Trophoblast cell (in vitro differentiated cells and primary cell): ENCODE data around the gene CMYA5.

Experiments
- DNase-seq, 2 donors: peaks; one replicate each; pipeline ENCODE4 v3.0.0-alpha.2; 2016
- H2AFZ ChIP-seq: 2 replicates; pipeline ENCODE4 v1.6.1; 2013; ENCODE audit warnings: low read length, moderate library complexity, mild to moderate bottlenecking; ENCODE audit not compliant: insufficient read depth, poor library complexity
- H2AK5ac ChIP-seq: 2 replicates; pipeline ENCODE4 v1.6.1; 2013; ENCODE audit warnings: mild to moderate bottlenecking, low read length
- H2BK120ac ChIP-seq: 2 replicates; pipeline ENCODE4 v1.6.1; 2013; ENCODE audit warnings: low read length, mild to moderate bottlenecking, moderate library complexity; ENCODE audit not compliant: insufficient read depth, poor library complexity
- H2BK12ac ChIP-seq: 2 replicates; pipeline ENCODE4 v1.6.1; 2013; ENCODE audit warnings: mild to moderate bottlenecking, low read length, moderate library complexity
- H2BK5ac ChIP-seq: 2 replicates; pipeline ENCODE4 v1.6.1; 2013; ENCODE audit warnings: low read length, low read depth, moderate library complexity, mild to moderate bottlenecking; ENCODE audit not compliant: poor library complexity
- H3K14ac ChIP-seq: 2 replicates; pipeline ENCODE4 v1.6.1; 2013; ENCODE audit warnings: mild to moderate bottlenecking, low read length
- H3K18ac ChIP-seq: 2 replicates; pipeline ENCODE4 v1.6.1; 2013; ENCODE audit warnings: mild to moderate bottlenecking, low read length
- H3K23ac ChIP-seq: 2 replicates; pipeline ENCODE4 v1.6.1; 2013; ENCODE audit warnings: low read length
- H3K27ac ChIP-seq: 2 replicates; pipeline ENCODE4 v1.5.1; 2013; ENCODE audit warnings: low read depth, mild to moderate bottlenecking, inconsistent platforms, low read length, moderate library complexity
- H3K27me3 ChIP-seq: 2 replicates; pipeline ENCODE4 v1.6.1; 2013; ENCODE audit warnings: inconsistent platforms, mild to moderate bottlenecking, low read length, moderate library complexity; ENCODE audit not compliant: insufficient read depth
- H3K36me3 ChIP-seq, 2 experiments: 1 replicate in 1 of 2; 2 replicates in 1 of 2; pipeline ENCODE4 v1.6.1; 2013; ENCODE audit warnings: low read length in 2 of 2, mild to moderate bottlenecking in 2 of 2, moderate library complexity in 1 of 2; ENCODE audit not compliant: insufficient read depth in 2 of 2, control insufficient read depth in 1 of 2
- H3K4ac ChIP-seq: 2 replicates; pipeline ENCODE4 v1.6.1; 2013; ENCODE audit warnings: low read depth, mild to moderate bottlenecking, low read length, moderate library complexity
- H3K4me1 ChIP-seq, 2 experiments: 1 replicate in 1 of 2; 2 replicates in 1 of 2; pipeline ENCODE4 v1.6.1; 2013; ENCODE audit warnings: low read length in 2 of 2, mild to moderate bottlenecking in 2 of 2, moderate library complexity in 1 of 2; ENCODE audit not compliant: insufficient read depth in 2 of 2, control insufficient read depth in 1 of 2
- H3K4me2 ChIP-seq: 2 replicates; pipeline ENCODE4 v1.6.1; 2013; ENCODE audit warnings: inconsistent platforms, mild to moderate bottlenecking, low read length, moderate library complexity
- H3K4me3 ChIP-seq: 2 replicates; pipeline ENCODE4 v1.5.1; 2013; ENCODE audit warnings: mild to moderate bottlenecking, low read depth, low read length, inconsistent platforms
- H3K79me1 ChIP-seq: one replicate; pipeline ENCODE4 v1.6.1; 2013; ENCODE audit warnings: low read length
- H3K79me2 ChIP-seq: 2 replicates; pipeline ENCODE4 v1.6.1; 2013; ENCODE audit warnings: low read length, mild to moderate bottlenecking; ENCODE audit not compliant: control insufficient read depth, insufficient read depth, poor library complexity
- H3K9ac ChIP-seq: 2 replicates; pipeline ENCODE4 v1.6.1; 2013; ENCODE audit warnings: mild to moderate bottlenecking, low read length
- H3K9me3 ChIP-seq: 2 replicates; pipeline ENCODE4 v1.6.1; 2013; ENCODE audit warnings: low read depth, mild to moderate bottlenecking, control low read depth, inconsistent platforms, low read length; ENCODE audit not compliant: insufficient read depth
- H4K12ac ChIP-seq: 2 replicates; pipeline ENCODE4 v1.6.1; 2013; ENCODE audit warnings: low read depth, mild to moderate bottlenecking, low read length, moderate library complexity
- H4K8ac ChIP-seq: 2 replicates; pipeline ENCODE4 v1.6.1; 2013; ENCODE audit warnings: low read depth, mild to moderate bottlenecking, low read length, moderate library complexity
- H4K91ac ChIP-seq: one replicate; pipeline ENCODE4 v1.6.1; 2013; ENCODE audit warnings: low read depth, mild to moderate bottlenecking, low read length, moderate library complexity
- WGBS: extraction: QIAGEN DNeasy Blood & Tissue Kit; methylation state at CpG from one replicate; pipeline ENCODE4 v1.1.7; 2013; ENCODE audit warnings: missing lambda C conversion rate; ENCODE audit not compliant: insufficient read length, insufficient coverage; ENCODE audit errors: extremely low coverage; 5-methylcytosine and 5-hydroxymethylcytosine counted together

Gene CMYA5

DNA sequence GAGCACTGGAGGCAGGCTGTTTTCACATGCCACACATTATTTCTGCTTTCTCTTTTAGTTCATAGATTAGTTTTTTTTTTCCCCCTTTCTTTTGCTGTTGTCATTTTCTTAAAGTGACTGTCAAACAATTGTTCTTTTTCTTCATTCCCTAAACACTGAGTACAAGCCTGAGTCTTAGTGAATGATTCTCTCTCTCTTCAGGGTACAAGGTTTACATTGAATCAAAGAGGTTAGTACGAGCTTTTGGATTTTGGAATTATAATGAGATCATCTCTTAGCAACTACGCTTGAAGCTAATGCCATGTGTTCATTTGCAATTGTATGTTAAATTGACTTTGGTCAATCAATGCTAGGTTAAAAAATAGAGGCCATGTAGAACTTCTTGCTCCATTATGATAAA, 125.1 kb downstream of the CMYA5 start:
- Histone ChIP-seq H3K4me1 (no peaks in the 10 kb centered on the region), H3K4me3 (no peak overlapping the region), H3K9ac (no peak overlapping the region), H2AFZ (no peak overlapping the region), H3K9me3 (no peaks in the 10 kb centered on the region), H4K91ac (no peak overlapping the region), H3K23ac (no peak overlapping the region), H3K18ac (no peak overlapping the region), H2BK12ac (no peak overlapping the region), H2BK120ac (no peak overlapping the region), H3K27ac (no peak overlapping the region), H3K4ac (no peak overlapping the region), H2AK5ac (no peak overlapping the region), H4K12ac (no peak overlapping the region), H2BK5ac (no peak overlapping the region), H3K27me3 (no peaks in the 10 kb centered on the region), H4K8ac (no peak overlapping the region), H3K4me2 (no peak overlapping the region), H3K14ac (no peak overlapping the region), H3K36me3 (no peaks in the 10 kb centered on the region), H3K79me2 (no peaks in the 10 kb centered on the region), H3K79me1 (no peaks in the 10 kb centered on the region)
- WGBS: no CpG with 5 or more reads among the region's 2 CpGs
- no peak for DNase-seq

- H2BK120ac ChIP-seq: no peak overlapping the region
- H3K18ac ChIP-seq: no peak overlapping the region
- H4K12ac ChIP-seq: no peak overlapping the region
- H3K23ac ChIP-seq: no peak overlapping the region
- no peak overlapping the region for H2AFZ ChIP-seq
- H3K14ac ChIP-seq: no peak overlapping the region
- no peak overlapping the region for H2AK5ac ChIP-seq
- no peak overlapping the region for H2BK5ac ChIP-seq
- H3K9me3 ChIP-seq: no peaks in the 10 kb centered on the region
- DNase-seq: no peak
- H3K27me3 ChIP-seq: no peaks in the 10 kb centered on the region
- H3K79me1 ChIP-seq: no peaks in the 10 kb centered on the region
- no peak overlapping the region for H4K91ac ChIP-seq
- no peak overlapping the region for H3K9ac ChIP-seq
- no peaks in the 10 kb centered on the region for H3K4me1 ChIP-seq
- H3K4ac ChIP-seq: no peak overlapping the region
- no peaks in the 10 kb centered on the region for H3K36me3 ChIP-seq
- H3K4me3 ChIP-seq: no peak overlapping the region
- WGBS: no CpG with 5 or more reads among the region's 2 CpGs
- H2BK12ac ChIP-seq: no peak overlapping the region
- no peak overlapping the region for H4K8ac ChIP-seq
- no peaks in the 10 kb centered on the region for H3K79me2 ChIP-seq
- no peak overlapping the region for H3K4me2 ChIP-seq
- H3K27ac ChIP-seq: no peak overlapping the region
Observed at GRCh38 chr5:79816014-79816413, 126.4 kb downstream of the CMYA5 start.

DNA sequence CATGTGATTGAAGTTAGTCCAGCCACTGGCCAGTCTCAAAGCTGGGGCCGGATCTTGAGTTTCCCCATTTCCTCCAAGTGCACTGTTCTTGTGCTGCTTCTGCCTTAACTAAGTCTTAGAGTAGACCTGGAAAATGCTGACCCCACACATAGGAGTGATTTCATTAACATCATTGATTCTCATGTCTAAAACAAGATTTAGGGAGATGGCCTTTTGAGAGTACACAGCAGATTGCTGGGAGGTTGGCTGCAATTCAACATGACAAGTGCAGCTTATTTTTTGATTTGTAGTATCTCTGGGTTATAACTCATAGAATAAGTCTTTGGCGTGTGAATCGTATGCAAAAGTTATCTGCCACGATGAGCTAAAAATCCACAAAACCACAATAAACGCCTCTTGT, 131.0 kb downstream of the CMYA5 start:
- H3K79me1 ChIP-seq: no peaks in the 10 kb centered on the region
- peak overlapping the region; percentile 99 for H3K23ac ChIP-seq
- no peak overlapping the region for H2BK12ac ChIP-seq
- DNase-seq: no peak
- no peak overlapping the region for H3K4ac ChIP-seq
- H3K9ac ChIP-seq: no peak overlapping the region
- no peak overlapping the region for H3K4me3 ChIP-seq
- WGBS: no CpG with 5 or more reads among the region's 5 CpGs
- no peaks in the 10 kb centered on the region for H3K9me3 ChIP-seq
- H3K27ac ChIP-seq: no peak overlapping the region
- no peak overlapping the region for H4K91ac ChIP-seq
- H3K36me3 ChIP-seq: no peaks in the 10 kb centered on the region
- H2AK5ac ChIP-seq: no peak overlapping the region
- no peaks in the 10 kb centered on the region for H3K27me3 ChIP-seq
- H2BK5ac ChIP-seq: no peak overlapping the region
- no peak overlapping the region for H3K18ac ChIP-seq
- H3K4me1 ChIP-seq: no peaks in the 10 kb centered on the region
- no peaks in the 10 kb centered on the region for H3K79me2 ChIP-seq
- H3K14ac ChIP-seq: no peak overlapping the region
- no peak overlapping the region for H3K4me2 ChIP-seq
- no peak overlapping the region for H4K8ac ChIP-seq
- no peak overlapping the region for H2AFZ ChIP-seq
- H4K12ac ChIP-seq: no peak overlapping the region
- no peak overlapping the region for H2BK120ac ChIP-seq

GRCh38 chr5:79824444-79824843, 134.8 kb downstream of the CMYA5 start:
- Histone ChIP-seq H3K18ac (no peak overlapping the region), H3K79me2 (no peaks in the 10 kb centered on the region), H3K4me2 (no peak overlapping the region)

More at GRCh38 chr5:79824444-79824843, 134.8 kb downstream of the CMYA5 start:
- WGBS: no CpG with 5 or more reads among the region's 2 CpGs
- Histone ChIP-seq H2AK5ac (no peak overlapping the region), H3K36me3 (no peaks in the 10 kb centered on the region), H3K27me3 (no peaks in the 10 kb centered on the region), H2BK5ac (no peak overlapping the region), H3K79me1 (no peaks in the 10 kb centered on the region), H3K4me1 (no peaks in the 10 kb centered on the region), H3K14ac (no peak overlapping the region), H3K23ac (no peak overlapping the region), H4K12ac (no peak overlapping the region), H2AFZ (no peak overlapping the region), H3K4me3 (no peak overlapping the region), H2BK12ac (no peak overlapping the region), H3K9ac (no peak overlapping the region), H3K4ac (no peak overlapping the region), H4K91ac (no peak overlapping the region), H3K27ac (no peak overlapping the region), H2BK120ac (no peak overlapping the region), H3K9me3 (no peaks in the 10 kb centered on the region), H4K8ac (no peak overlapping the region)
- no peak for DNase-seq
